ENCODE data around the gene AQP12B.

Gene AQP12B

DNA sequence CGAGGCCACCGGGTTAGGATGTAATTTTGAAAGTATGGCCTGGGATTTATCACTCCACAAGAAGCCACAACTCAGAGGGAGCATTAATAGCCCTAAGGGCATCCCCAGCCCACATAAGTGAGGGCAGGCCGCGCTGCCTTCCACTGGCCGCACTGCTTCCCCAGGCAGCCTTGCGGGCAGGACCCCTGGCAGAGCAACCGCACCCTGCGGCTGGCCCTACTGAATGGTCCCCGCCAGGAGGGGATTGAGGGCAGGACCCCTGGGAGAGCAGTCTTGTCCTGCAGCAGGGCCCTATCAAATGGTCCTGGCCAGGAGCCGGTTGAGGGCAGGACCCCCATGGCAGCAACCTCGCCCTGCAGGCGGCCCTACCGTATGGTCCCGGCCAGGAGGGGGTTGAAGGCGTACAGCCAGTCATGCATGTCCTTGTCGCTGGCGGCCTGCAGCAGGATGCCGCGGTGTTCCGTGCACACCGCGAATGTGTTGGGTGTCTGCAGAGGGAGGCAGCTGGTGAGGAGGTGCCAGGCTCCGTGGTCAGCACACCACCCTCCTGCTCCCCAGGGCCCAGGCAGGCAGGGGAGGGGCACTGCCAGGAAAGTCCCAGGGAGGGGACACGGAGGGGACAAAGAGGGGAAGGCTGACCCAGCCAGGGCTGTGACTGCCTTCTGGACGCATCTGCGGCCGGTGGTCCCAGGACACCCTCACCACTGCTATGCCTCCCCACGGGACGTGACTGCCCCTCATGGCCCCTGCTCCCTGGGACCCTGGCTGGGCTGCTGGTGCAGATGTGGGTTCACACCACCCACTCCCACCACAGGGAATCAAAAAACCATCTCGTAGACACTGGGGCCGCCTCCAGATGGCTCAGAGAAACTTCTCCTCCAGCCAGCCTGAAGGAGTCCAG lies 35.2 kb upstream of the AQP12B start:
- no peak for DNase-seq

DNA sequence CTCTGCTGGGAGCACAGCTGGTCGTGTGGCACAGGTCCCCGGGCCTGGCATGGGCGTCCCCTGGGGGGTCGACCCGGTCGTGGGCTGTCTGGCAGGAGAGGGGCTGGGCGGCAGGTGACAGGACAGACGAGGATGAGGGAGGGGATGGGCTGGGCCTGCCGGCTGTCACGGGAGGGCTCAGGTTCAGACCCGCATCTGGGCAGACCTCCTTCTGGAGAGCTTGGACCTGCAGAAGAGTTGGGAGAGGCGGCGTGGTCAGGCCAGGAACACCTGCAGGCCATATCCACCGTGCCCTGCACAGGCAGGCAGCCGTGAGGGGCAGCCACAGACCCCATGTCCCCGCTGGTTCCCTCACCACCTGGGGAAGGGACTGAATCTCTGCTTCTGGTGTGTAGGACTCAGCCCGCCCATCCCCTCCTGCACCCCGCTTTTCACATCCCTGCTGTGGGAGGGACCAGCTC lies 34.5 kb upstream of the AQP12B start:
- DNase-seq: no peak

DNA sequence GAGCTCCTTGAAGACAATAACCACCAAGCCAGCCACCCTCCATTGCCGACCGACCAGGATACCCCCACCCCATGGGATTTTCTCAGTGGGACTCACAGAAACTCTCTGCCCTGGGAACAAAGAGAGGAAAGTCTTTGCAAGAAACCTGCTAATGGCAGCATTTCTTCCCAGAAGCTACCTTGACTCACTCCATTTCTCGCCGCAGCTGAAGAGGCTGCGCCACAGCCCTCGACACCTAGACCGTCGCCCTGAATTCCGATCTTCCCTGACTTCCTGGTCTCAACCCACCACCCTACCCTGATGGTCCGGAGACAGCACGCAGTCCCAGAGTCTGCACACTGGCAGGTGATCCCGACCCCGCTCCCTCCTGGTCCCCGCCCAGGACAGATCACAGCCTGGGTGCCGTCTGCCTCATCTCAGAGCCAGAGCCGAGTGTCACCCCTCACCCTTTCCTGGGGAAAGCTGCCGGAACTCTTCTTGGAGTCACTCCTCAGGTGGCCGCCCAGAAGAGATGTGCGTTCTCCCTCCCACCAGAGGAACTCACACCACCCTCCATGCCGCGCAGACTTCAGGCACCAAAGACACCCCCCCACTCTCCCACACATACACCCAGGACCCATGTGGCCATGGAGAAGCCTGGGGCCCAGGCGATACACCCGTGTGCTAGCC lies 33.6 kb upstream of the AQP12B start:
- no peak for DNase-seq

DNA sequence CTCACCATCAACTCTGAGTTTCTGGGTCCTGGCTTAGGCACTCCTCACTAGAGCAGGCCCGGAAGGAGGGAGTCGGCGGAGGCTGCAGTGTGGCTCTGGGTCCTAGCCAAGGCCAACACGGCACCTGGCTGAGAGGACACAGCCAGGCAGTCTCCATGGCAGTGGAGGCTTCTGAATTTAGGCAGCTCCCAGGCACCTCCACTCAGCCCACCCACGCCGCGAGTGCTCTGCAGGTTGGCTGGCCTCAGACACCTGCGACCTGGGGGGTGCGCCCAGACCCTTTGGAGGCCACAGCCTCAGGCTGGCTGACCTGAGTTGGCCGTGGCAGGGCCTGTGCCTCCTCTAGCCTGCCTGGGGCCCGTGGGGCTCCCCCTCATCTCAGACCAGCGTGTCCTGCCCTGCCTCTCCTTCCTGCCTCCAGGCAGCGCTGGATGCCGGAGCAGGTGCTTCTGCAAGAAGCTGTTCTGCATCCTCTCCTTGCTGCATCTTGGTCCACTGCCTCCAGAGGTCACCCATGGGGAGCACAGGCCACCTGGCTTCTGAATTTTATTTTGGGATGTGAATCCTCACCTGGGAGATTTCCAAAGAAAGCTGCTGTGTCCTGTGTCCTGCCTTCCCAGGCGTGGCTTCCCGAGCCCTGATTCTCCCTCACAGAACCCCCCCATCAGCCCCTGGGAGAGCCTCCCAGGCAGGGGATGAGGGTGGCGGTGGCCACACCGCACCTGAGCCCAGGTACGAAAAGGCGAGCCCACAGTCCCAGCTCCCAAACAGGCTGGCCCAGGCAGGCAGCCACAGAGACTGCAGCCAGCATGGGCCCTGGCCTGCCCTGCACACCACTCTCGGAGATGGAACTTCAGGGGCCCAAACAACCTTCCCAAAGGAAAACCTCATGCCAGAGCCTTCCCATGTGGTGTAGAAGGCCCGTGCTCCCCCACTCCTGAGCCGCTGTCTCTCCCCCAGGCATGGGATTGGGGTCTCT lies 32.4 kb upstream of the AQP12B start:
- no peak for DNase-seq

DNA sequence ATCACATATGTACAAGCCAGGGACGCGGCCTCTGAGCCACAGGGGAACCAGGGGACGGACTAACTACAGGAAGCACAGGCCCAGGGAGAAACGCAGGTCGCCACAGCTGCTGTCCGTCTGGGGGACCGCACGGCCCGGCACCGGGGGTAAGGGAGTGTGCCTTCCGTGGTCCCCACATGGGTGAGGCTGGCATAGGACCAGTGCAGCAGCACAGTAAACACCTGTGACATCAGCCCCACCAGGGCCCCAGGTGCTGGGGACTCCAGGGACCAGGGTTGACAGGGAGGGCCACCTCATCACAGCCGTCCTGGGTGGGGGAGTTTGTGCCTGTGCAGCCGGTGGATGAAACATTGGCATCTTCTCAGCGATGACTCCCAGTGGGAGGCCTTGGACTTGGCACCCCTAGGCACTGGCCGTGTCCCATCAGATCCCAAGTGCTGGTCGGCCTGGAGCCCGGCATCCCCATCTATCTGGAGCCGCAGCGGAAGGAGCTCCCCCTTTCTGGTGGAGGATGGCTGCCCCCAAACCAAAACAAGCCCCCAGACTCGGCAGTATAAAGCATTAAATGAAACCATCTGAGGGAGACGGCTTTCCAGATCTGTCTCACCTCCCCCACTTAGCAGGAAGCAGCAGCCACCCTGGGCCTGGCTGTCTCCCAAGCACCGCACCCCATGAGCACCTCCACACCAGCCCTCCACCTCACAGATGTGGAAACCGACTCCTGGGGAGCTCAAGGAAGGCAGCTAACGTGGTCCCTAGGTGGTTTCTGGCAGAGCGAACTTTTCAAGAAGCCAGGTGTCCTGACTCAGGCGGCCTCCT lies 31.5 kb upstream of the AQP12B start:
- no peak for DNase-seq

DNA sequence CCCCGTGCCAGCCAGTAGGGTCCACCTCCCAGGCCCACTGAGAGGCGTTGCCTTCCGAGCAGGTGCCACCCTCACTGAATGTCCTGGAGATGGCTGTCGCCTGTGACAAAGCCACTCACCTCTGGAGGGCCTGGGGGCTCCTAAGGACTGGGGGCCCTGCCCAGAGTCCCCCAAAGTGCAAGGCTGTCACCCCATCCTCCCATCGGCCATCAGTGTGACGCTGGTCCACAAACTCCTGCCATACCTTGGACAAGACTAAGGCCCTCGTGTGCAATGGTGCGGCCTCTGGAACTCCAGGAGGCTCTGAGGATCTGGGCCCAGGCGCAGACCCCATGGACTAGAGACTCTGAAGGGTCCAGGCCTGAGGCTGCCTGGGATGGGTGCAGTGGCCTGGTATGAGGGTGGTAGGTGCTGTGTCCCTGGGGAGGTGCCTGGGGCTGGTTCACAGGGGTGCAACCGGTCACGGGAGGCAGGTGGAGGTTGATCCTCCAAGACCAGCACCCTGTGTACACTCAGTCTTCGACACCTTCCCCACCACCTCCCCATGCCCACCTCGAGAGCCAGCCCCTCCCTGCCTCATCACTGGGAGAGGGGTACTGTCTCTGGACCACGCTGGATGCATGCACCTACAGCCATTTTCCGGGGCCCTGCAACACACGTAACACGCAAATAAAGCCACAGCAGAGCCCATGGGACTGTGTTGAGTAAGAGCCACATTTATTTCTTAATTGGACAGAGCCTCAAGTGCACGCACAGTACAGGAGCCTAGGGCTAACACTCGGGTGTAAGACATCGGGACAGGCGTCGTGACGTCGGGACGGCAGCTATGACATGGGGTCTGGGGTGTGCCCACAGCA lies 30.6 kb upstream of the AQP12B start:
- no peak for DNase-seq

DNA sequence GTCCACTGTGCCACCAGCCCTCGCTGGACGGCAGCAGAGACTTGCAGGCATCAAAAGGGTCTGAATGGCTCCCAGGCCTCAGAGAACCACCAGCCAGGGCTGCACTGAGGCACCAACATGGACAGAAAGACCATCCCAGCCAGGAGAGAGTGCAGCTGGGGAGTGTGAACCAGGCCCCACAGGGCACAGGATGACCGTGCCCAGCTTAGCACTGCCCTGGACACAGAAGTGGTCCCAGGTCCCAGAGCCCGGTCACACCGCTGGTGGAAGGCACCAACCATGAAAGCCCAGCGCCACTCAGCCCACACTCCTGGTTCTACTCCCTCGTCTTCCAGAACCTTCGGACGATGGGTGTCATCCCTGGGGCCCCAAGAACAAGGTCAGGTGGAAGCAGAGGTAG lies 29.4 kb upstream of the AQP12B start:
- no peak for DNase-seq

DNA sequence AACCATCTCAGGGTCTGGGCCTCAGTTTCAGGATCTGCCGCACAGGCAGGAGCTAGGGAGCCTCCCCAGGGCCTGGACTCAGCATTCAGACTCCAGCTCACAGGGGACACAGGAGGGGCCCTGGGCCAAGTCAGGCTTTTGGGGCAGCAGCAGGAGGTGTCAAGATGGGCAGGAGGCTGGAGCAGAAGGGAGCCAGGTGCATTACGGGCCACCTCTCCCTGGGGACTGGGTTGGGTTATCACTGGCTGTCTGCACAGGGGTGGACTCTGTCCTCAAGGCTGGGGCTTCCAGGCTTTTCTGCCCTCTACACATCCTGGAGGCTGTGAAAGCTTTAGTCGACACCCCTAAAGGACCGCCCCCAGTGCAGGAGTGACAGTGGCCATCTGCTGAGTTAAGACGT lies 29.0 kb upstream of the AQP12B start:
- DNase-seq: no peak

DNA sequence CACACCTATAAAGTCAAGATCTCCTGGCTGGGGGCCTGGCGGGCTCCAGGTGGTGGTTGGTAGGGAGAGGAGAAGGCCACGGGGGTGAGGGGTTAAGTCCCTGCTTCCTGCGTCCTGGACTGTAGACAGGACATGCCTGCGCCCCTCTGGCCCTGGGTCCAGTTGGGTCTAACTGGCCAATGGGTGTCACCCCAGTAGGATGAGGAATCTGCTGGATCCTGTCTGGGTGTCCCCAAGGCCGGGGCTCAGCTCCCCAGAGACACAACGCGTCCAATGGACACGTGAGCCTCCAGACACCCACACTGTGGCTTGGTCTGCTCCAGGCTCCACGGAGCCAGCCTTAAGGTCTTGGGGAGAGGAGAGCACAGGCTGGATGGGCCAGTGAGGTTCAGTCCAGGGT lies 28.6 kb upstream of the AQP12B start:
- no peak for DNase-seq

DNA sequence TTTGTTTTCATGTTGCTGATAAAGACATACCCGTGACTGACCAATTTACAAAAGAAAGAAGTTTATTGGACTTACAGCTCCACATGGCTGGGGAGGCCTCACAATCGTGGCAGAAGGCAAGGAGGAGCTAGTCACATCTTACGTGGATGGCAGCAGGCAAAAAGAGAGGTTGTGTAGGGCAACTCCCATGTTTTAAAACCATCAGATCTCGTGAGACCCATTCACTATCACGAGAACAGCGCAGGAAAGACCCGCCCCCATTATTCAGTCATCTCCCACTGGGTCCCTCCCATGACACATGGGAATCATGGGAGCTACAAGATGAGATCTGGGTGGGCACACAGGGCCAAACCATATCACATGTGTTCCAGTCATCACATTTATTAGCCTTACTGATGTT lies 25.8 kb upstream of the AQP12B start:
- DNase-seq: no peak

DNA sequence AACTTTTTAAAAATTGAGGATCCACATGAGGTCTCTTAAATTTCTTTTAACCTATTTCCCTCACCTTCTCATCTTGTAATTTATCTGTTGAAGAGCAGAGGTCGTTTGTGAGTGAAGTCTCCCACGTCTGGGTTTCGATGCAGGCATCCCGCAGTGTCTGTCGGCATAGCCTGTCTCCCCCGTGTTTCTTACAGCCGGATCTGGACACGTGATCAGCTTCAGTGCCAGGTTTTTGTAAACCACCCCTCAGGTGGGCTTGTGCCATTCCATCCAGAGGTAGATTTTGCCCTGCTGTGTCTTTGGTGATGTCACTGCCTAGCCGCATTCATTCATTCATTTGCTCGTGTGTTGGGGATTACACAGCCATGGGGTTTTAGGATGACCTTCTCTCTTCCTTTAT lies 25.1 kb upstream of the AQP12B start:
- DNase-seq: no peak

DNA sequence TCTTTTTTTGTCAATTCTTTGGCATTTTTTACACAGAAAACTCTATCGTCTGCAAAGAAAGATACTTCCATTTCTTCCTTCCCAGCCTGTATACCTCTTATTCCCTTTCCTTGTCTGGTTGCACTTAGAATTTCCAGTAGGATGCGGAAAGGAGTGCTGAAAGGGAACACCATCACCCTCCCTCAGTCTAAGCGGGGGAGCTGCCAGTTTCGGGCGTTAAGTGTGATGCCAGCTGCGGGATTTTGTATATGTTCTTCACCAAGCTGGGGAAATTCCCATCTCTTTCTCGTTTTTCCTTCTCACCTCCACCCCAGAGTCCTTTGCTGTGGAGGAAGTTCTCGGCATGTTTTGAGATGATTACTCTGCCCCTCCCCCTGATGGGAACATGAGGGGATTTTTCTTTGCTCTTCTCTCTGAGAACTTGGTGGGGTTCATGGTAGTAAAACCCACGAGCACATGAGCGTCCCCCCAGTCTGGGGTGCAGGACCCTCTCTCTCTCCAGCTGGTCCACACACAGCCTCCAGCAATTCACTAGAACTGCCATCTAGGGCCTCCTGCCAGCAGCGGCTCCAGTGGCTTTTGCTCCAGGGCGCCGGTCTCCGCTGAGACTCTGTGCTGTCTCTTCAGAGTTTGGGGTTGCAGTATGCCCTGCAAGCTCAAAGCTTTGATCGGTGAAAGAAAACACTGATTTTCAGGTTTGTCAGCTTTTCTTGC lies 24.5 kb upstream of the AQP12B start:
- no peak for DNase-seq

DNA sequence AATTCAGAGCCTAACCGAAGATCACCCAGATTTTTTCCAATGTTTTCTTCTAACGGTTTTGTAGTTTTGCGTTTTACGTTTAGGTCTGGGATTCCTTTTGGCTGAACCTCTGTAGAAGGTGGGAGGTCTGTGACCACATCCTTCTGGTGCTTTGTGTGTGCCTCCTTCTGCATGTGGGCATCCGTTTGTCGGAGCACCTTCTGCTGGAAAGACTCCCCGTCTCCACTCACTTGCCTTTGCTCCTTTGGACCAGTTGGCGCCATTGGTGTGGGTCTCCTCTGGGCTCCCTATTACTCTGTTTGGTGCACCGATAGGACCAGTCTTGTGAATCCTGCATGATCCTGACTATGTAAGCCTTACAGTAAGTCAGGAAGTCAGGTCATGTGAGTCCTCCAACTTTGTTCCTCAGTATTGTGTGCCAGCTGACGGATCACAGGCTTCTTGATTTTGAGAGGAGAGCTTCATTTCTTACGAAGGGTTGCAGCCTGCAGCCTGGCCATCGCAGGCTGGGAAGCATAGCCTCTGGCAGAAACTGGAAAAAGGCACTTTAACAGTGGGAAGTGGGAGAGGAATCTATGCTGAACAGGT lies 22.6 kb upstream of the AQP12B start:
- peak; percentile 68 for DNase-seq

DNA sequence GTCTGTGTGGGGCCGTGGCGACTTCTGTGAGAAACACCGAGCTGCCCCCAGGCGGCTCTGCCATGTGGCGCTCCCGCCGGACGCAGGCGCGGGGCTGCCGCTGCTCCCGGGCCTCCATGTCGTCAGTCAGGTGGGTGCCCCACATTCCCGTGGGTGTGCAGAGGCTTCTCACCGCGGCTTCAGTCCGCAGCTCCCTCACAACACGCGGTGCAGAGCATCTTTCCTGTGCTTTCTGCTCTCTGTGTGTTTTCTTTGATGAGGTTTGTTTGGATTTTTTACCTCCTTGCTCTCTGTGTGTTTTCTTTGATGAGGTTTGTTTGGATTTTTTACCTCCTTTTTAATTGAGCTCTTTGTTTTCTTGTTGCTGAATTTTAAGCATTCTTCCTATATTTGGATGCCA lies 22.0 kb upstream of the AQP12B start:
- no peak for DNase-seq

DNA sequence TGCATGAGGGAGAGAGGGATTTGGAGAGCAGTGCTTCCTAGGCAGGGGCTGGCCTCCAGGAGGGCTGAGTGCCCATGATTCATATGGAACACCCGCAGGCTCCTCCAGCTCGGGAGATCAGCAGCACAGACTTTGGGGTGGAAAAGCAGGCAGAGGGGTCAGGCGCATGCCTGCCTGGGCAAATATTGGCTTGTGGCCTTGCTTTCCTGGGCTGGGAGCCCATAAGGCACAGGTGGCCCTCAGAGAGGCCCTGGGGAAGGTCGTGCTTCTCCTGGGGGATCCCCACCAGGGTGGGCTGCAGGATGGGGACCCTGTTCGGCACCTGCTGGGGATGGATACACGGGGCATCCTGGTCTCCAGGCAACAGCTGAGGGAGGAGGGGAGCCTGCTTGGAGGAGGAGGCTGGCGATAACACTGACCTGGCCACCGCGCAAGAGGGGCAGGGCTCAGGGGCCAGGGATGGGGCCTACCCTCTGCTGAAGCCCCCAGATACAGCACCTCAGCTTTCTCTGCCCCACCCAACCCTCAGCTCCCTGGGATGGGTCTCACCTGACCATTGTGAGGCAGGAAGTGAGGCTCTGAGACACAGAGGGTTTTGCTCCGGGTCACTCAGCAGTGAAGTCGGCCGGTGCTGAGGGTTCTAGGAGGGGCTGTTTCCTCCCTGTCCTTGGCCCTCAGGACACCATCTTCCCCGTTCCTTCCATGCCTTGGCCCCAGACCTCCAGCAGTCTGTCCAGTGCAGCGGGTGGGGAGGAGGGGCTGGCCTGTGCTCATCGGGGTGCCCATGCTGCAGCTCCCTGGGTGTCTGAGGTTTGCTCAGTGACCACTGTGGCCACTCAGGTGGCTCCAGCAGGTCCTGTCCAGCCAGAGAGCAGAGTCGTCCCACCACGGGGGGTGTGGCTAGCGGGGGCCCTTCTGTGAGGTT lies 21.0 kb upstream of the AQP12B start:
- DNase-seq: no peak

DNA sequence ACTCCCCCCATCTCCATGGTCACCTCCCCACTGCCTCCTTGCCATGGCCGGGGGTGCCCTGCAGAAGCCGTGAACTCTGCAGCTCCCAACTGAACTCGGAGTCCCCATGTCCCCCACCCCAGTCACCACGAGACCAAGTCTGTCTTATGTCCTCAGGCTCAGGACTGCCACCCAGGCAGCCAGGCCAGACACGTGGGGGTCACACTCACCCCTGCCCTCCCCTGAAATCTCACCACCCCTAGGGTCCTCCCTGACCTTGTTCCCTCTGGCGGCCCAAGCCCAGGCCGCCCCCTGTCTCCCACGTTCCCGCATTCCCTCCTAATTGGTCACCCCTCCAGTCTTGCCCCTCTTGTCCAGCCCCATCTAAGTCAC lies 19.9 kb upstream of the AQP12B start:
- DNase-seq: no peak

DNA sequence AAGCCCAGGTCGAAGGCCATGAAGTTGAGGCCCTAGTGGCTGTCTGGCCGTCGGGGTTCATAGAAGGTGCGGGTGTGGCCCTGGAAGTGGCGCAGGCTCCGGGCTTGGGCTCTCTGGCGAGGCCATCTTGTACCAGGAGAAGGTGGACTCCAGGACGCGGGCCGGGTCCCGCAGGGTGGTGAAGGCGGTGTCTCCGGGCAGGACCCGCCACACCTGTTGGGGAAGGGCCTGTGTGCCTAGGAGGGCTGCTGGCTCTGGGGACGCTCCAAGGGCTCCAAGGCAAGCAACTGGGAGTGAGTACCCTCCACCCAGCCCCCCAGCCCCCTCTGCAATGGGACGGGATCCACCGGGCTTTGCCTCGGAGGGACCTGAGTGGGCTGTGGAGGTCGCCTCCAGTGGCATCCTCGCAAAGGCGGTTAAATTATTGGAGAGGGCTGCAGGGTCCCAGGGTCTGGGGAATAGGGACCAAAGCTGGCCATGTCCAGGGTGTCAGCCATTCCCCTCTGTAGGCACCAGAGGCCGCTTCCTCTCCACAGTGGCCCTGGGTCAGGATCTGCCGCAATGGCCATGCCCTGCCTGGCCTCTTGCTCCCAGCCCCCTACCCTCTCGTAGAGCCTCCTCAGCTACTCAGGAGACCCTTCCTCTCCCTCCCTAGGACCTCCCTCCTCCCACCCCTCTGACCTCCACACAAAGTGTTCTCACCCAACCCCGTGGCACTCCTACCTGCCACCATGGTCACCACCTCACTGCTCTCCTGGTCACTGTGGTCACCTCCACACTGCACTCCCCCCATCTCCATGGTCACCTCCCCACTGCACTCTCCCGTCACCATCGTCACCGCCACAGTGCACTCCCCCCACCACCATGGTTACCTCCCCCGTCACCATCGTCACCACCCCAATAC lies 19.3 kb upstream of the AQP12B start:
- no peak for DNase-seq

Measured in suppressor macrophage treated with lipopolysaccharide for 4 hours (primary cell).